ENCODE measurements around the gene CABCOCO1. TPM values are rescaled to one million over a fixed set of nuclear protein-coding genes. Genes with fewer than 3 reads are reported as not detected.
A peak's percentile ranks its signal among the peaks of the same experiment; 100 is the strongest.

Gene CABCOCO1
- total and polyA plus RNA-seq, 9 of the 15 experiments (the other 6 are each of a cell fraction or from before 2014, with no cell fraction given): 0.04 TPM; not detected in 8

DNA sequence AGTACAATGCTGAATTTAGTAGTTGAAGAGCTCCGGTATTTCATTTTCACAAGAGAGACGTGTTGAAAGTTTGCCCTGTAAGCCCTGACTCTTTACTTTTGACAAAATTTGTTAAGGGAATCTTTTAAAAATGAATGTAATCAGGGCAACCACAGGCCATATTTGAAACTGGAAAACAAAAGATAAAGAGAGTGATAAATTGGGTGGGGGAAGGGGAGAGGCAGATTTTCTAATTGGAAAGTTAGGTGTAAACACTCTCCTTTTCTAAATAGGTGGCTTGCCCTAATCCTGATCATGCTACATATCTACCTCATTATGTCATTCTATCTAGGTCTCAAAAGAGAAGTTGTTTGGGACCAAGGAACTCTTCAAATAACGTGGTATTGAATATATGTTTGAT, 90.7 kb downstream of the CABCOCO1 start (continued):
- TF ChIP-seq TAF9B (IDR thresholded peaks at IDR 0.05; ENCODE audit: partially characterized antibody) (no peak), ARID4B (CRISPR knock-in tag; IDR thresholded peaks at IDR 0.05) (no peak), ZNF431 (CRISPR knock-in tag; IDR thresholded peaks at IDR 0.05) (no peak), NFRKB (IDR thresholded peaks at IDR 0.05; ENCODE audit: low read depth) (0 out of 2 replicates have a peak, but pooled peaks have one; percentile 57), NCOA4 (IDR thresholded peaks at IDR 0.05; ENCODE audit: partially characterized antibody) (no peak), HCFC1 (IDR thresholded peaks at IDR 0.05; ENCODE audit: low read depth, low read length) (no peak), TCF7L2 (IDR thresholded peaks at IDR 0.05; ENCODE audit: low read depth, low read length) (no peak), E4F1 (CRISPR knock-in tag; IDR thresholded peaks at IDR 0.05; ENCODE audit: borderline replicate concordance) (no peak), SLC30A9 (CRISPR knock-in tag; IDR thresholded peaks at IDR 0.05) (no peak), SMAD1 (IDR thresholded peaks at IDR 0.05; ENCODE audit: low read depth, low read length, partially characterized antibody) (no peak), MECOM (CRISPR knock-in tag; IDR thresholded peaks at IDR 0.05) (no peak), IFI16 (CRISPR knock-in tag; IDR thresholded peaks at IDR 0.05) (no peak), HDAC6 (IDR thresholded peaks at IDR 0.05; ENCODE audit: low read depth, low read length) (no peak)
- TF ChIP-seq, protein P1, sequence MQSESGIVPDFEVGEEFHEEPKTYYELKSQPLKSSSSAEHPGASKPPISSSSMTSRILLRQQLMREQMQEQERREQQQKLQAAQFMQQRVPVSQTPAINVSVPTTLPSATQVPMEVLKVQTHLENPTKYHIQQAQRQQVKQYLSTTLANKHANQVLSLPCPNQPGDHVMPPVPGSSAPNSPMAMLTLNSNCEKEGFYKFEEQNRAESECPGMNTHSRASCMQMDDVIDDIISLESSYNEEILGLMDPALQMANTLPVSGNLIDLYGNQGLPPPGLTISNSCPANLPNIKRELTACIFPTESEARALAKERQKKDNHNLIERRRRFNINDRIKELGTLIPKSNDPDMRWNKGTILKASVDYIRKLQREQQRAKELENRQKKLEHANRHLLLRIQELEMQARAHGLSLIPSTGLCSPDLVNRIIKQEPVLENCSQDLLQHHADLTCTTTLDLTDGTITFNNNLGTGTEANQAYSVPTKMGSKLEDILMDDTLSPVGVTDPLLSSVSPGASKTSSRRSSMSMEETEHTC (IDR thresholded peaks at IDR 0.05): no peak
- TF ChIP-seq, protein P2, sequence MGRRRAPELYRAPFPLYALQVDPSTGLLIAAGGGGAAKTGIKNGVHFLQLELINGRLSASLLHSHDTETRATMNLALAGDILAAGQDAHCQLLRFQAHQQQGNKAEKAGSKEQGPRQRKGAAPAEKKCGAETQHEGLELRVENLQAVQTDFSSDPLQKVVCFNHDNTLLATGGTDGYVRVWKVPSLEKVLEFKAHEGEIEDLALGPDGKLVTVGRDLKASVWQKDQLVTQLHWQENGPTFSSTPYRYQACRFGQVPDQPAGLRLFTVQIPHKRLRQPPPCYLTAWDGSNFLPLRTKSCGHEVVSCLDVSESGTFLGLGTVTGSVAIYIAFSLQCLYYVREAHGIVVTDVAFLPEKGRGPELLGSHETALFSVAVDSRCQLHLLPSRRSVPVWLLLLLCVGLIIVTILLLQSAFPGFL (CRISPR knock-in tag; IDR thresholded peaks at IDR 0.05): no peak
- TF ChIP-seq, protein P3, sequence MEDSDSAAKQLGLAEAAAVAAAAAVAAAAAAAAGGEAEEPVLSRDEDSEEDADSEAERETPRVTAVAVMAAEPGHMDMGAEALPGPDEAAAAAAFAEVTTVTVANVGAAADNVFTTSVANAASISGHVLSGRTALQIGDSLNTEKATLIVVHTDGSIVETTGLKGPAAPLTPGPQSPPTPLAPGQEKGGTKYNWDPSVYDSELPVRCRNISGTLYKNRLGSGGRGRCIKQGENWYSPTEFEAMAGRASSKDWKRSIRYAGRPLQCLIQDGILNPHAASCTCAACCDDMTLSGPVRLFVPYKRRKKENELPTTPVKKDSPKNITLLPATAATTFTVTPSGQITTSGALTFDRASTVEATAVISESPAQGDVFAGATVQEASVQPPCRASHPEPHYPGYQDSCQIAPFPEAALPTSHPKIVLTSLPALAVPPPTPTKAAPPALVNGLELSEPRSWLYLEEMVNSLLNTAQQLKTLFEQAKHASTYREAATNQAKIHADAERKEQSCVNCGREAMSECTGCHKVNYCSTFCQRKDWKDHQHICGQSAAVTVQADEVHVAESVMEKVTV (CRISPR knock-in tag; IDR thresholded peaks at IDR 0.05): 0 out of 2 replicates have a peak, but pooled peaks have one; percentile 22

Measured in K562 (cell line).